Fibroblast of skin of left quadriceps (primary cell): ENCODE results near the gene GJA8.
"Not testable (repeated sequence)": the region's sequence is repeated elsewhere in the genome, so short reads cannot be mapped to it uniquely, and the experiment has no call there.

Experiments used
- DNase-seq, 2 experiments: peaks; one replicate each; pipeline ENCODE4 v3.0.0-alpha.2; 2013; ENCODE audit warnings: low read depth in 2 of 2

Gene GJA8

GRCh38 chr1:147902253-147902845, at the start of gene GJA8:
TSS of gene GJA8 (plus strand) at chr1:147902795. CDS start at chr1:147907956, 5,161 bp downstream.
- no peak for DNase-seq

GRCh38 chr1:147853391-147853790, 49.2 kb upstream of the GJA8 start:
- DNase-seq = peak in 1 of 2 experiments; percentile 6

DNA sequence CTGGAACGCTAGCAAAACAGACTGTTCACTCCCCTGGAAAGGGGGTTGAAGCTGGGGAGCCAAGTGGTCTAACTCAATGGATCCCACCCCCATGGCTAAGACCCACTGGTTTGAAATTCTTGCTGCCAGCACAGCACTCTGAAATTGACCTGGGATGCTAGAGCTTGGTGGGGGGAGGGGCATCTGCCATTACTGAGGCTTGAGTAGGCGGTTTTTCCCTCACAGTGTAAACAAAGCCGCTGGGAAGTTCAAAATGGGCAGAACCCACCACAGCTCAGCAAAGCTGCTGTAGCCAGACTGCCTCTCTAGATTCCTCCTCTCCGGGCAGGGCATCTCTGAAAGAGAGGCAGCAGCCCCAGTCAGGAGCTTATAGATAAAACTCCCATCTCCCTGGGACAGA, 47.6 kb upstream of the GJA8 start:
- not testable (repeated sequence) for DNase-seq

- DNase-seq = not testable (repeated sequence)
These were observed 46.6 kb upstream of the GJA8 start for GRCh38 chr1:147855996-147856395.

DNA sequence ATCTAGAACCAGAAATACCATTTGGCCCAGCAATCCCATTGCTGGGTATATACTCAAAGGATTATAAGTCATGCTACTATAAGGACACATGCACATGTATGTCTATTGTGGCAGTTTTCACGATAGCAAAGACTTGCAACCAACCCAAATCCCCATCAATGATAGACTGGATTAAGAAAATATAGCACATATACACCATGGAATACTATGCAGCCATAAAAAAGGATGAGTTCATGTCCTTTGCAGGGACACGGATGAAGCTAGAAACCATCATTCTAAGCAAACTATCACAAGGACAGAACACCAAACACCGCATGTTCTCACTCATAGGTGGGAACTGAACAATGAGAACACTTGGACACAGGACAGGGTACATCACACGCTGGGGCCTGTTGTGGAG, 35.4 kb upstream of the GJA8 start:
- DNase-seq = not testable (repeated sequence)

- DNase-seq = no peak
These were observed 24.6 kb upstream of the GJA8 start for GRCh38 chr1:147878022-147878421.

GRCh38 chr1:147879911-147880310, 22.7 kb upstream of the GJA8 start:
- DNase-seq = no peak

GRCh38 chr1:147882535-147882934, 20.1 kb upstream of the GJA8 start:
- no peak for DNase-seq

DNA sequence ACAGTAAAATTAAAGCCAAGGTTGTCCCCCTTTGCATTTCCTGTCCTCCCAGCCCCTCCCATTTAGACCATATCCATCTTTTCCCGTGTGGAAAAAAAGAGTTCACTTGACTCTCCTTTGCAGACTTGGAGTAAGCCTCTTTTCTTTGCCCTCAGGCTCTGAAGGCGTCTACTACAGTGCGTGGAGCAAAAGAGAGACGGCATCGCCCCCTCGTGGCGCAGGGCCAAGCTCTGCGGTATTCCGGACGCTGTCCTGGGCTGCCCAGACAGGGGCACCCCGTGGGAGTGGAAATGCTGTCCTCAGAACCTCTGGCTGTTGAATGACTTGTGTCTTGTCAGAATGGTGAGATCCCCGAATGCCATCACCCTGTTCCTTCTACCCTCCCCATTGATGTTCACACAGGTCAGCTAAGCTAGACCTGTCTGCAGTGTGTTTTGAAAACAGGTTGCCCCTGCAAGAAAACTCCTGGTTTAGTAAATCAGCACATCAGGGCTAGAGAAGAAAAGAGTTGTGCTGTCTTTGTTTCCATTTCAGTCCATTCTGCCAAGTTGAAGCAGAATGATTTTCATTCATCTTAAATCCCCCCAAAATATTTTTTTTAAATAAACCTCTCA, 12.3 kb upstream of the GJA8 start:
- DNase-seq = peak in 1 of 2 experiments; percentile 3

- DNase-seq = no peak
These were observed 11.5 kb upstream of the GJA8 start for GRCh38 chr1:147891088-147891487.

- DNase-seq = no peak
These were observed 10.4 kb upstream of the GJA8 start for GRCh38 chr1:147892216-147892615.

DNA sequence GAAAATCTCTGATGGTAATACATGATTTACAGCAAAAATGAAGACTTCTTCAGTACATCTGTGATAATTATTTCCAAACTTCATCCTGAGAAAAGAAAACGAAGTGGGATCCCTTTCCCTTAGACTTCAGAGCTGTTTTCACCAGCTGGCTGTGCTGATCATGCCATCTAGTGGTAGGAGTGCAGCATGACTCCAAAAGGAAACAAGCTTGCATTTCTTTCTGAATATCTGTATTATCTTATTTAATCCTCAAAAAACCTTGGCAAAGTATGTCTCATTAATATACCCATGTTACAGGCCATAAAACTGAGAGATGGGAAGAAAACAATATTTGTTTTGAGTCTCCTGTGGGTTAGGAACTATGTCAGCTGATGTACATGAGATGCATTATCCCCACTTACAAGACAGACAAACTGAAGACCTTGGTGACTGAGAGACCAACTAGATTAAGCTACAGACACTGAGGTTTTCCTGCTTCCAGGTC, 9.8 kb upstream of the GJA8 start:
- peak; percentile 17 to 27 for DNase-seq

- DNase-seq = no peak
These were observed 7.5 kb upstream of the GJA8 start for GRCh38 chr1:147895123-147895522.

DNA sequence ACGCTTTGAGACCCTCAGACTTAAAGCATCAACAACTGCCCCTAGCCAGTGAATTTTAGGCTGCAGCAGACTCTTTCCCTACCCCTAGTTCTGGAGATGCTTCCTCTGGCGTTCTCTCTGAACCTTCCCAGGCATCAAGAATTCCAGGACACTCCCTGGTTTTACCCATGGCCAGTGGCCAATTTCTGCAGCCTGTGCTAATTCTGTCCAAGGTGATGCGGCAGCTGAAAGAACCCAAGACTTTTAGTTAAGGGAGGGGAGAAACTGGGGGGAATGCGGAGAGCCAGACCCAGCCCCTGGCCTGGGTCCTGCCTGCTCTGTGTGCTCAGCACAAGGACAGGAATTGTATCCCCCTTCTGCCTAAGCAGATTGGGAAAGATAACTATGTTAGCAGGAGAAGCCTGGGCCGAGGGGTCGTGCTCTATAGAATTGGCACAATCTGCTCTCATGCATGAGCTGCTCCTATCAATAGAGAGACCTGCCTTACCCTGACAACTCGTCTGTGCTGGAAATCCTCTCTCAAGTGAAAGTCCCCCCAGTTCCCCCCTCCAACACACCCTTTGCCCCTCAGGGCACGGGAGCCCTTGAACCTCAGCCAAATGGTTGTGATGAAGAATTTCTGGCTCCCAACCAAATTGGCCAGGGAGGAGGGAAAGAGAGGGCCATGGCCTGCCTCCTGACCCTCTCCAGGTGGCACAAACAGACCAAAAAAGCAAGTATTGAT, 5.4 kb upstream of the GJA8 start:
- DNase-seq = no peak

DNA sequence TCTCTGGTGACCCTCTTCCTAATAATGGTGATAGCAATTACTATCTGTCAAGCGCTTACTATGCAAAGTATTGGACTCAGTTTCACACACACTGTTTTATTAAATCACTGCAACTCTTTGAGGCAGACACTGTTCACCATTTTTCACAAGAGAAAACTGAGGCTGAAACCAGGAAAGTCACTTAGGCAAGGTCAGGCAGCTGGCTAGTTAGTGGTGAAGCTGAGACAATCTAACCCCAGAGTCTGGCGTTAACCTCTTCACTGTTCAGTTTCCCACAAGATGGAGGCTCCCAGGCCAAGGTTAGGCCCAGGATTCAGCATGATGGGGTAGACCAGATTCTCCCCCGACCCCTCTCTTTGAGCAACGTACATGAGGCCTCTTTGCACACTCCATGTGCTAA, 4.8 kb upstream of the GJA8 start:
- no peak for DNase-seq

DNA sequence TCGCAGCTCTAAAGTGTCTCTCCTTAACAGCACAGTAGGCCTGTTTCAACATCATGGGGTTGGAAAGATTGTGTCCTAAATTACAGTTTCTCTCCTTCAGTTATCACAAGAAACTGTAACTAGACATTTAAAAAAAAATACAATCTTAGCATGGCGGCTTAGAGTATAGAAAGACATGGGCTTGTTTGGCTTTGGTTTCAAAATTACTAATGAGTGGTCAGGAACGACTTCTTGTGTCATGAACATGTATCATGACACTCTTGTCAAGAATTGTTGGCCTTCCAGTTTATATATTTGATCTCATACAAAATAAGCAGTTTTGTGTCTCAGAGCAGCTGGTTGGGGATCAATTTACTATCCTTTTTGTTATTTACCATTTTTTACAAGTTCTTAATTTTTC, 2.1 kb downstream of the GJA8 start:
- no peak for DNase-seq

- DNase-seq = no peak
These were observed 5.4 kb downstream of the GJA8 start for GRCh38 chr1:147907786-147908509.

- no peak for DNase-seq
These were observed 10.0 kb downstream of the GJA8 start for GRCh38 chr1:147912553-147912952.

- no peak for DNase-seq
These were observed 10.9 kb downstream of the GJA8 start for GRCh38 chr1:147913362-147913942.

- DNase-seq = no peak
These were observed 17.3 kb downstream of the GJA8 start for GRCh38 chr1:147919896-147920295.

- DNase-seq = no peak
These were observed 22.2 kb downstream of the GJA8 start for GRCh38 chr1:147924813-147925212.

DNA sequence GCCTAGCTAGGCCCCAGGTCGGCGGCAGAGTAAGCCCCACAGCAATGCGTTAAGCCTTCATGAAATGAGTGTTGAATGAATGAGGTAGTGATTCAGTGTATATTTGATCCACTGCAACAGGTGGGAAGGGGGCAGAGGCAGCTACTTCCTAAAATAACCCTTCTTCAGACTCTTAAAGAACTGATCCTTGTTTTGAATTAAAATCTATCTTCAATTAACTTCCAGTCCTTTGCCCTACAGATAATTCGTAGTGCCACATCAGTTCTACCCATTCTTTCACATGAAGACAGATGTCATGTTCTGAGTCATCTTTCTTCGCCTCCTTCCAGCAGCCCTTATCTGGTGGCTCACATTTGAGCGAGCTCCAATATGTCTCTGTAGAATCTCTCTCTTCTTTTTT, 24.6 kb downstream of the GJA8 start:
- not testable (repeated sequence) for DNase-seq
